K562 (cell line): Measurements from ENCODE around the gene HPS3. TPM values are rescaled to one million over a fixed set of nuclear protein-coding genes. Genes with fewer than 3 reads are reported as not detected.

Source experiments
- CBFA2T3 ChIP-seq: fragments of 450-650 bp; IDR thresholded peaks from 2 replicates; pipeline ENCODE4 v1.6.1; 2017
- CCNT2 ChIP-seq: IDR thresholded peaks from 2 replicates; pipeline ENCODE4 v1.6.1; 2011; ENCODE audit warnings: borderline replicate concordance, low read depth, mild to moderate bottlenecking, moderate library complexity, mixed read lengths, low read length; ENCODE audit not compliant: insufficient read length; ENCODE audit errors: extremely low read depth
- DACH1 ChIP-seq: fragments of 450-650 bp; IDR thresholded peaks from 2 replicates; pipeline ENCODE4 v1.6.1; 2018; ENCODE audit not compliant: partially characterized antibody
- DDX20 ChIP-seq: fragments of 450-650 bp; IDR thresholded peaks from 2 replicates; pipeline ENCODE4 v1.6.1; 2016; ENCODE audit warnings: missing genetic modification characterization, low read depth, mild to moderate bottlenecking, missing compliant biosample characterization, moderate library complexity
- DNMT1 ChIP-seq: fragments of 450-650 bp; IDR thresholded peaks from 2 replicates; pipeline ENCODE4 v1.6.1; 2016; ENCODE audit warnings: antibody characterized with exemption, mild to moderate bottlenecking
- ETS1 ChIP-seq: conservative IDR thresholded peaks from 2 replicates; pipeline ENCODE4 v1.6.1; 2011; ENCODE audit warnings: low read depth, mild to moderate bottlenecking, low read length; ENCODE audit not compliant: control insufficient read depth
- LEF1 ChIP-seq: fragments of 450-650 bp; IDR thresholded peaks from 2 replicates; pipeline ENCODE4 v1.6.1; 2016; ENCODE audit warnings: mild to moderate bottlenecking
- NFYB ChIP-seq: IDR thresholded peaks from 2 replicates; pipeline ENCODE4 v1.6.1; 2011; ENCODE audit warnings: mild to moderate bottlenecking, moderate library complexity; ENCODE audit not compliant: insufficient read length; ENCODE audit errors: extremely low read depth
- PRDM10 ChIP-seq: fragments of 450-650 bp; IDR thresholded peaks from 2 replicates; pipeline ENCODE4 v1.6.1; 2018; ENCODE audit not compliant: partially characterized antibody
- RBM14 ChIP-seq: fragments of 200-400 bp; formaldehyde crosslinking; IDR thresholded peaks from 2 replicates; pipeline ENCODE4 v1.6.1; 2018; ENCODE audit warnings: low read depth, mild to moderate bottlenecking, low read length, moderate library complexity, borderline replicate concordance; ENCODE audit not compliant: insufficient read depth
- ZNF217 ChIP-seq: sonication (generic); formaldehyde crosslinking; IDR thresholded peaks from 2 replicates; pipeline ENCODE4 v1.8.0; 2022; ENCODE audit warnings: mild to moderate bottlenecking, missing genetic modification reagents
- ZNF316 ChIP-seq: fragments of 450-650 bp; IDR thresholded peaks from 2 replicates; pipeline ENCODE4 v1.6.1; 2016
- ZNF449 ChIP-seq: fragments of 250-450 bp; sonication (Bioruptor Pico); IDR thresholded peaks from 2 replicates; pipeline ENCODE4 v1.8.0; 2022; ENCODE audit warnings: moderate library complexity, mild to moderate bottlenecking, inconsistent platforms
- polyA plus RNA-seq, 8 experiments: library from polyadenylated mRNA; depleted of rRNA in 4 of 8; stranded (reverse) in 5 of 8; unstranded in 3 of 8; fragments of >200 nt; fragmentation: Nextera tagmentation in 2 of 8; fragmentation: Illumina TruSeq in 1 of 8; extraction: Ambion mirVana in 2 of 8; extraction: Trizol in 1 of 8; gene quantifications; 2 replicates each; pipeline versions ENCODE4 v1.2.1 to v1.2.3, GENCODE V29; 2011 to 2014; ENCODE audit warnings: inconsistent platforms in 1 of 8, missing spikeins in 1 of 8
- total RNA-seq, 7 experiments: library from RNA; depleted of rRNA in 6 of 7; stranded (reverse); fragments of >200 nt in 6 of 7; fragmentation: Illumina TruSeq in 2 of 7; extraction: Trizol in 2 of 7; gene quantifications; 2 replicates each; pipeline versions ENCODE4 v1.2.1 to v1.2.3, GENCODE V29; 2011 to 2021; ENCODE audit warnings: low replicate concordance in 1 of 7
- TF ChIP-seq, protein P1 (sequence below): fragments of 450-650 bp; IDR thresholded peaks from 2 replicates; pipeline ENCODE4 v1.6.1; 2017; ENCODE audit warnings: antibody characterized with exemption, mild to moderate bottlenecking

HPS3 gene
- total and polyA plus RNA-seq, 9 of the 15 experiments (the other 6 are each of a cell fraction or from before 2014, with no cell fraction given): 1.2 to 11.3 (median 7.6) TPM

GRCh38 chr3:149086232-149086988, 43.0 kb upstream of the HPS3 start, which contains the start of gene HLTF (continued):
- TF ChIP-seq, protein P1, sequence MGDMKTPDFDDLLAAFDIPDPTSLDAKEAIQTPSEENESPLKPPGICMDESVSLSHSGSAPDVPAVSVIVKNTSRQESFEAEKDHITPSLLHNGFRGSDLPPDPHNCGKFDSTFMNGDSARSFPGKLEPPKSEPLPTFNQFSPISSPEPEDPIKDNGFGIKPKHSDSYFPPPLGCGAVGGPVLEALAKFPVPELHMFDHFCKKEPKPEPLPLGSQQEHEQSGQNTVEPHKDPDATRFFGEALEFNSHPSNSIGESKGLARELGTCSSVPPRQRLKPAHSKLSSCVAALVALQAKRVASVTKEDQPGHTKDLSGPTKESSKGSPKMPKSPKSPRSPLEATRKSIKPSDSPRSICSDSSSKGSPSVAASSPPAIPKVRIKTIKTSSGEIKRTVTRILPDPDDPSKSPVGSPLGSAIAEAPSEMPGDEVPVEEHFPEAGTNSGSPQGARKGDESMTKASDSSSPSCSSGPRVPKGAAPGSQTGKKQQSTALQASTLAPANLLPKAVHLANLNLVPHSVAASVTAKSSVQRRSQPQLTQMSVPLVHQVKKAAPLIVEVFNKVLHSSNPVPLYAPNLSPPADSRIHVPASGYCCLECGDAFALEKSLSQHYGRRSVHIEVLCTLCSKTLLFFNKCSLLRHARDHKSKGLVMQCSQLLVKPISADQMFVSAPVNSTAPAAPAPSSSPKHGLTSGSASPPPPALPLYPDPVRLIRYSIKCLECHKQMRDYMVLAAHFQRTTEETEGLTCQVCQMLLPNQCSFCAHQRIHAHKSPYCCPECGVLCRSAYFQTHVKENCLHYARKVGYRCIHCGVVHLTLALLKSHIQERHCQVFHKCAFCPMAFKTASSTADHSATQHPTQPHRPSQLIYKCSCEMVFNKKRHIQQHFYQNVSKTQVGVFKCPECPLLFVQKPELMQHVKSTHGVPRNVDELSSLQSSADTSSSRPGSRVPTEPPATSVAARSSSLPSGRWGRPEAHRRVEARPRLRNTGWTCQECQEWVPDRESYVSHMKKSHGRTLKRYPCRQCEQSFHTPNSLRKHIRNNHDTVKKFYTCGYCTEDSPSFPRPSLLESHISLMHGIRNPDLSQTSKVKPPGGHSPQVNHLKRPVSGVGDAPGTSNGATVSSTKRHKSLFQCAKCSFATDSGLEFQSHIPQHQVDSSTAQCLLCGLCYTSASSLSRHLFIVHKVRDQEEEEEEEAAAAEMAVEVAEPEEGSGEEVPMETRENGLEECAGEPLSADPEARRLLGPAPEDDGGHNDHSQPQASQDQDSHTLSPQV: peak; percentile 99
- no peak for TF ChIP-seq RBM14
- TF ChIP-seq DACH1: no peak
- TF ChIP-seq ZNF217 (CRISPR knock-in tag): 0 out of 2 replicates have a peak, but pooled peaks have one; percentile 82
- TF ChIP-seq DNMT1: no peak
- TF ChIP-seq DDX20 (tag): 0 out of 2 replicates have a peak, but pooled peaks have one; percentile 28
- TF ChIP-seq CBFA2T3: no peak
- TF ChIP-seq ETS1: 0 out of 2 replicates have a peak, but pooled peaks have one; percentile 44
- peak; percentile 73 for TF ChIP-seq CCNT2
- peak; percentile 98 for TF ChIP-seq NFYB
- peak; percentile 45 for TF ChIP-seq PRDM10
- no peak for TF ChIP-seq ZNF316
- TF ChIP-seq LEF1: peak; percentile 30; the same call in 1 of the 2 replicates
- peak; percentile 48; the same call in 1 of the 2 replicates for TF ChIP-seq ZNF449
